Skeletal muscle tissue (tissue), 5 donors: ENCODE measurements around the gene CHRNA5. TPM values are rescaled to one million over a fixed set of nuclear protein-coding genes. Genes with fewer than 3 reads are reported as not detected.

Experiments
- H3K27ac ChIP-seq: one replicate; pipeline ENCODE4 v1.7.0; 2013; ENCODE audit warnings: mild to moderate bottlenecking, low read depth, low read length, inconsistent platforms
- H3K27me3 ChIP-seq, 3 donors: one replicate each; pipeline ENCODE4 v1.7.0; 2013; ENCODE audit warnings: low read length in 3 of 3; ENCODE audit not compliant: control insufficient read depth in 3 of 3, insufficient read depth in 3 of 3
- H3K36me3 ChIP-seq, 3 donors: one replicate each; pipeline ENCODE4 v1.7.0; 2013; ENCODE audit warnings: low read length in 3 of 3; ENCODE audit not compliant: control insufficient read depth in 3 of 3, insufficient read depth in 3 of 3
- H3K4me1 ChIP-seq, 3 donors: one replicate each; pipeline ENCODE4 v1.7.0; 2013; ENCODE audit warnings: low read length in 3 of 3, mild to moderate bottlenecking in 3 of 3; ENCODE audit not compliant: control insufficient read depth in 3 of 3, insufficient read depth in 3 of 3
- H3K4me3 ChIP-seq, 3 donors: one replicate each; pipeline ENCODE4 v1.7.0; 2013; ENCODE audit warnings: low read length in 3 of 3
- H3K9ac ChIP-seq, 3 donors: one replicate each; pipeline ENCODE4 v1.7.0; 2013; ENCODE audit warnings: low read length in 3 of 3, mild to moderate bottlenecking in 3 of 3, moderate library complexity in 2 of 3, low read depth in 1 of 3
- H3K9me3 ChIP-seq, 3 donors: one replicate each; pipeline ENCODE4 v1.7.0; 2013; ENCODE audit warnings: low read length in 3 of 3; ENCODE audit not compliant: control insufficient read depth in 3 of 3
- small RNA-seq: library from RNA; depleted of rRNA; stranded (forward); fragments of <200 nt; gene quantifications from one replicate; pipeline ENCODE3, GENCODE V24; 2014
- total RNA-seq: library from RNA; depleted of rRNA; stranded (reverse); fragments of >200 nt; gene quantifications from one replicate; pipeline ENCODE4 v1.2.3, GENCODE V29; 2014
- donor health status: Osteomylitis.

CHRNA5 gene
- total RNA-seq, 1 donor from 2014 or later = 0.52 TPM

GRCh38 chr15:78642331-78642730 lies 77.0 kb downstream of the CHRNA5 start:
- no peak overlapping the region for H3K9ac ChIP-seq
- H3K36me3 ChIP-seq = no peaks in the 10 kb centered on the region
- H3K4me1 ChIP-seq = peaks cover 3 to 12% (median 3%) of the 10 kb centered on the region in 3 donors
- H3K27me3 ChIP-seq = peaks cover 4 to 12% (median 6%) of the 10 kb centered on the region in 3 donors
- no peak overlapping the region for H3K4me3 ChIP-seq
- H3K27ac ChIP-seq = no peak overlapping the region
- H3K9me3 ChIP-seq = no peaks in the 10 kb centered on the region

Small RNA genes lying within 50 kb of the gene (small RNA-seq; reads per million reads assigned to genes)
- gene AC067863.2 = not detected

Other genes starting within 250 kb of the CHRNA5 start
- 8.9 TPM for gene CRABP1, start 225.2 kb upstream of the CHRNA5 start, total RNA-seq
- 35.0 TPM for gene IREB2, start 127.3 kb upstream of the CHRNA5 start, total RNA-seq
- 3.7 TPM for gene HYKK, start 57.9 kb upstream of the CHRNA5 start, total RNA-seq
- gene PSMA4, start 25.1 kb upstream of the CHRNA5 start, total RNA-seq = 86.6 TPM
- not detected for gene CHRNA3, start 55.5 kb downstream of the CHRNA5 start, total RNA-seq
- under 0.01 TPM for gene CHRNB4, start 75.7 kb downstream of the CHRNA5 start, total RNA-seq
- gene ADAMTS7, start 245.9 kb downstream of the CHRNA5 start, total RNA-seq = 7.3 TPM